Ishikawa (cell line): ENCODE measurements around the gene ZNF460.
A peak's percentile ranks its signal among the peaks of the same experiment; 100 is the strongest.

Experiments
- CEBPB ChIP-seq: IDR thresholded peaks from 2 replicates; pipeline ENCODE4 v1.6.1; 2012
- CREB1 ChIP-seq: IDR thresholded peaks from 2 replicates; pipeline ENCODE4 v1.6.1; 2012; ENCODE audit warnings: low read depth
- EGR1 ChIP-seq: IDR thresholded peaks from 2 replicates; pipeline ENCODE4 v1.6.1; 2012
- EP300 ChIP-seq: IDR thresholded peaks from 2 replicates; pipeline ENCODE4 v1.6.1; 2012; ENCODE audit warnings: borderline replicate concordance
- FOXM1 ChIP-seq: IDR thresholded peaks from 2 replicates; pipeline ENCODE4 v1.6.1; 2012; ENCODE audit warnings: low read depth, borderline replicate concordance
- NFIC ChIP-seq: IDR thresholded peaks from 2 replicates; pipeline ENCODE4 v1.6.1; 2012
- RAD21 ChIP-seq: IDR thresholded peaks from 2 replicates; pipeline ENCODE4 v1.6.1; 2012; ENCODE audit warnings: low read depth
- REST ChIP-seq: IDR thresholded peaks from 2 replicates; pipeline ENCODE4 v1.6.1; 2012; ENCODE audit warnings: low read depth, mild to moderate bottlenecking
- TAF1 ChIP-seq: IDR thresholded peaks from 2 replicates; pipeline ENCODE4 v1.6.1; 2012; ENCODE audit warnings: low read depth, mild to moderate bottlenecking
- TCF12 ChIP-seq: IDR thresholded peaks from 2 replicates; pipeline ENCODE4 v1.6.1; 2012; ENCODE audit warnings: low read depth
- TEAD4 ChIP-seq: IDR thresholded peaks from 2 replicates; pipeline ENCODE4 v1.6.1; 2012
- YY1 ChIP-seq: IDR thresholded peaks from 2 replicates; pipeline ENCODE4 v1.6.1; 2012; ENCODE audit warnings: low read depth
- ZBTB7A ChIP-seq: IDR thresholded peaks from 2 replicates; pipeline ENCODE4 v1.6.1; 2012; ENCODE audit warnings: low read depth
- TF ChIP-seq, protein P1 (sequence below): IDR thresholded peaks from 2 replicates; pipeline ENCODE4 v1.6.1; 2012
- TF ChIP-seq, protein P2 (sequence below): IDR thresholded peaks from 2 replicates; pipeline ENCODE4 v1.6.1; 2012

The ZNF460 gene

DNA sequence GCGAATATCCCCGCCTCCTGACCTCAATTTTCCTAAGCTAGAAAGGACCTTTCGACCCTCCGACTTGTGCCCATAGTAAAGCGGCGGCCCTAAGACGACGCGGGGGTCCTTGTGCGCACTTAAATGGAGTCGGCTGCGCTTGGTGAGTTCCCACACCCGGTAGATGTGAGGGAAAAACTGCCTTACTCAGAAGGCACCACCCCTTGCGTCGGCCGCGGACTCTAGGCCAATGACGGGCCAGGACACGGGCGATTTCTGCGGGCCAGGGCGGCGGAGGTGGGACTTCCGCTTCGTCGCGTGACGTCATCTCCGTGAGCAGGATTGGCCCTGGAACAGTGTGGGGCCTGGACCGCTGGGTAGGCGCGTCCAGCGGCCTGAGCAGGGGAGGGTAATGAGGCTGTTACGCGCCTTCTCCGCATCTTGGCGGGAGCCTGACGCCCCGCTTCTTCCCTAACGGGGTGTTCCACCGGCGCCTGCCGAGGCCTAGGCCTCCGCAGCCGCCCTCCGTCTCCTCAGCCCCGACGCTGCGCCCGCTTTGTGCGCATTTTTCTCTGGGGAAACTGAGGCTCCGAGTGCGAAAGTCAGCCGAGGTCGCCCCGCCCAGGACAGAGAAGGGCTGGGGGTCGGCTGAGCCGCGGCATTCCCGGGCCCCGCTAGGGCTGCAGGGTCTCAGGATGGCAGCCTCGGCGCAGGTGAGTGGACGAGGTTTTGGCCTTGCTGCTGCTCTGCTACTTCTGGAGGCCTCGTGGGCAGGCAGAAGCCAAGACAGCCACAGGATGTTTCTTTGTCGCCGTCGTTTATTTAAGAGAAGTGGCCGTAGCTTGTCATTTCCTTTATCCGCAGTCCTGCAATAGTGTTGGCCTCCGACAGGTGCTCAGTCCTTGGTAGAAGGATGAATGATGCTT lies 40.1 kb downstream of the ZNF460 start, which contains the start of gene ZNF543:
Gene ZNF543 (plus strand): TSS at position 293 of the 905 bp plus-strand sequence. CDS start 382 bp downstream, at position 675.
- TF ChIP-seq EP300 (no peak), CREB1 (peak; percentile 85), YY1 (peak; percentile 56; the same call in 1 of the 2 replicates), TAF1 (peak; percentile 72), TEAD4 (0 out of 2 replicates have a peak, but pooled peaks have one; percentile 9), REST (no peak)
- TF ChIP-seq, protein P1, sequence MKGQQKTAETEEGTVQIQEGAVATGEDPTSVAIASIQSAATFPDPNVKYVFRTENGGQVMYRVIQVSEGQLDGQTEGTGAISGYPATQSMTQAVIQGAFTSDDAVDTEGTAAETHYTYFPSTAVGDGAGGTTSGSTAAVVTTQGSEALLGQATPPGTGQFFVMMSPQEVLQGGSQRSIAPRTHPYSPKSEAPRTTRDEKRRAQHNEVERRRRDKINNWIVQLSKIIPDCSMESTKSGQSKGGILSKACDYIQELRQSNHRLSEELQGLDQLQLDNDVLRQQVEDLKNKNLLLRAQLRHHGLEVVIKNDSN = no peak
- TF ChIP-seq, protein P2, sequence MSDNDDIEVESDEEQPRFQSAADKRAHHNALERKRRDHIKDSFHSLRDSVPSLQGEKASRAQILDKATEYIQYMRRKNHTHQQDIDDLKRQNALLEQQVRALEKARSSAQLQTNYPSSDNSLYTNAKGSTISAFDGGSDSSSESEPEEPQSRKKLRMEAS = peak; percentile 44

DNA sequence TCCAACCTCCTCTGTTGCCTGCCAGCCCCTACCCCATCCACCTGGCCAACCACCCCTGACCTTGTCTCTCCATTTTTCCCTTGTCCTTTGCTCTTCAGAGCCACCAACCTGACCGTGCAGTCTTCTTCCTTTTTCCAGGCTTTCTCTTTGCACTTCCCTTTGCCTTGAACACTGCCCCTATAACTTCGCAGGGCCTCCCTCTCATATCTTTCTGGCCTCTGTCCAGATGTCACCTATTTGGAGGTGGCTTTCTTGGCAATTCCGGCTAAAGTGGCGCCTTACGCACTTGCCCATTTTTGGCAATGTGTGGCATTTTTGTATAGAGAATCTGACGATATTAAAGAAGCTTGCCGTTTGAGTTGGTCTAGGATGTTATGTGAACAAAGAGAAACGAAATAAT lies 40.8 kb downstream of the ZNF460 start:
- no peak for TF ChIP-seq FOXM1
- no peak for TF ChIP-seq TAF1
- TF ChIP-seq REST = no peak
- no peak for TF ChIP-seq TCF12
- no peak for TF ChIP-seq RAD21
- TF ChIP-seq, protein P2 = no peak
- TF ChIP-seq EP300 = no peak
- no peak for TF ChIP-seq NFIC
- TF ChIP-seq, protein P1 = no peak
- no peak for TF ChIP-seq YY1
- TF ChIP-seq CREB1 = no peak
- TF ChIP-seq CEBPB = no peak

GRCh38 chr19:57321751-57322150 lies 41.5 kb downstream of the ZNF460 start:
- no peak for TF ChIP-seq EP300
- no peak for TF ChIP-seq CEBPB
- TF ChIP-seq CREB1 = no peak
- TF ChIP-seq, protein P2 = no peak
- no peak for TF ChIP-seq ZBTB7A
- no peak for TF ChIP-seq YY1
- TF ChIP-seq FOXM1 = no peak
- no peak for TF ChIP-seq TEAD4

- TF ChIP-seq TCF12 (no peak), FOXM1 (no peak), TAF1 (no peak), ZBTB7A (no peak), YY1 (no peak)
- TF ChIP-seq, protein P1 = no peak
Observed at GRCh38 chr19:57324992-57325391, 44.7 kb downstream of the ZNF460 start.

DNA sequence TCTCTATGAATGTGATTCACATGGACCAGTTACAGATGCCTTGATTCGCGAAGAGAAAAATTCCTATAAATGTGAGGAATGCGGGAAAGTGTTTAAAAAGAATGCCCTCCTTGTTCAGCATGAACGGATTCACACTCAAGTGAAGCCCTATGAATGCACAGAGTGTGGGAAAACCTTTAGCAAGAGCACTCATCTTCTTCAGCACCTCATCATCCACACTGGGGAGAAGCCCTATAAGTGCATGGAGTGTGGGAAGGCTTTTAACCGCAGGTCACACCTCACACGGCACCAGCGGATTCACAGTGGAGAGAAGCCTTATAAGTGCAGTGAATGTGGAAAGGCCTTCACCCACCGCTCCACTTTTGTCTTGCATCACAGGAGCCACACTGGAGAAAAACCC lies 47.7 kb downstream of the ZNF460 start:
- TF ChIP-seq, protein P1 = no peak
- TF ChIP-seq TCF12 (no peak), FOXM1 (no peak), ZBTB7A (no peak), TEAD4 (no peak), CREB1 (no peak), NFIC (no peak), EGR1 (no peak), YY1 (no peak), TAF1 (no peak), CEBPB (no peak), RAD21 (no peak), EP300 (no peak), REST (no peak)
- TF ChIP-seq, protein P2 = no peak
